AG20443 (cell line): ENCODE results near the gene TCEANC.

ENCODE experiments used
- DNase-seq: peaks from one replicate; pipeline ENCODE4 v3.0.0; 2012; ENCODE audit warnings: low spot score, mixed read lengths

TCEANC gene

DNA sequence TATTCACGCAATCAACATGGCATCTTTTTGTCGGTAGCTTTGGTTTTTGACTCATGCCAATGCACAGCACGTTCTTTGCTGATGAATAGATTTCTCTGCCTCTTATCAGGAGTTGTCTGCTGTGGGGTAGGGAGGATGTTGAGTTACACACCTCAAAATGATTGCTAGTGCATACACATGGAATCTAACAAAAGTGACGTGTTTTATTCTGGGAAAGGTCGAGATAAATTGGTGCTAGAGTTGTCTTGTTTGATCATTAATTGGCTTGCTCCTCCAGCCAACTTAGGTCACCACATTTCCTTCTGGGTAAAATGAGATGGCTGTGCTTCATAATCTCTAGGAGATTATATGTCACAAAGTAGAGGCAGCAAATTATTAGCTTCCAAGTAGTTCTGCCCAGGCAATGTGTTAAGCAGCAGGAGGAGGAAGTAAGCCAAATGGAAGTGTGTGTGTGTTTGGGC, 39.9 kb downstream of the TCEANC start:
- DNase-seq: no peak

DNA sequence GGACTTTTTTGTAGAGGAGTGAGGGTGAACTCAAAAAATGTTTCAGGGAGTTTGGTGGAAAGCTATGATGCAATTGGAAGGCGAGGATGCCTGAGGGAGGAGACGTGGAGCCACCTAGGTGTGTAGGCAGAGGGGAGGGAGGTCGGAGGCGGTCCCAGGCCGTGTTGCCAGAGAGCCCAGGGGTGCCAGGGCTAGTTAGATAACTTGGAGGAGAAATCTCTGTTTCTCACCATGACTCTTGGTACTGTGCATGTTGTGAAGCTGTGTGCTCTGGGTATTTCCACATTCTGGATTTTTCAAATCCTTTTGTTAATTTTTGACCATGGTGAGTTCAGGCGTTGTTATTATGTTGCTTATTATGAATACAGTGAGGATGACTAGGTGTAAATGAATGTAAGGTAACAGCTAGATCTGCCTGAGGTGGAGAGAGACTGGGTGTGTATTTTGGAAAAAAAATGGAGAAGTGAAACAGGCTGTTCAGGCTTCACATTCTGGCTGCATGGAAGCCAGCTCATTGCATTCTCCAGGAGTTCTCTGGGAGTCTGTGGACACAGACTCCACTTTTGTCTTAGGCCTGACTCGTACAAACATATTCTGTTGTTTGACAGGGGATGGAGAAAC, 40.5 kb downstream of the TCEANC start:
- no peak for DNase-seq

DNA sequence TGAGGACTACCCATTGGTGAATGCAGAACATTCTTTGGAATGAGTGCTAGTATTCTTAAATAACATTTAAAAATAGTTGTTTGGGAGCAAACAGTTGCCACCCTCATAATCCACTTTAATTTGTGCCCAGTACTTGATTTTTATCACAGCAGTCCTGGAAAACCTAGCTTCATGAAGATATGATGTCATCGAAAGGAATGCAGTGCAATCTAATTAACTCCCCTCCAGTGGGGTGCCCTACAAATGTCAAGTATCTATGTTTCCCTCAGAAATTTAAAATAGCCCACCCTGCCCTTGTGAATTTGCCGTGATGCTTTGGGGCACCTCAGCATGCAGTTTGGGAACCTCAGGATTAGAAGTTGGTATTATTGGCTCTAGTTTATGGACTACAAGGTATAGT, 41.4 kb downstream of the TCEANC start:
- DNase-seq: no peak

DNA sequence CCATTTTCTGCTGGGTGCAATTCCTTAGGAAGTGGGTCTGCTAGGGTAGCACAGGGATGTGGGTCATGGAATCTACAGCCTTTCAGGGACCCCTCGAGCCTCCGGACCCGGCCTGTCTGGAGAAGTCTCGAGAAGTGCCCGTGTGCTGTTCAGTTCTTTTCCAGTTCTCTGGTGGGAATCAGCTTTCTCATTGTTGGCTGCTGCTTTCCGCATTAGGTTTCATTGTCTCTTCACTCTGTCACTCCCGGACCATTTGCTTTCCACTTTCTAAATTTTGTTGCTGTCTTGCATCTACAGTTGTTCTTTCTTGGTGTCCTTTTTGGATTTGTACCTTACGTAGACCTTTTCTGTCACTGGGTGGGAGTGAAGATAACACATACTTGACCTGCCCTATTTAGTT, 42.0 kb downstream of the TCEANC start:
- DNase-seq: no peak

DNA sequence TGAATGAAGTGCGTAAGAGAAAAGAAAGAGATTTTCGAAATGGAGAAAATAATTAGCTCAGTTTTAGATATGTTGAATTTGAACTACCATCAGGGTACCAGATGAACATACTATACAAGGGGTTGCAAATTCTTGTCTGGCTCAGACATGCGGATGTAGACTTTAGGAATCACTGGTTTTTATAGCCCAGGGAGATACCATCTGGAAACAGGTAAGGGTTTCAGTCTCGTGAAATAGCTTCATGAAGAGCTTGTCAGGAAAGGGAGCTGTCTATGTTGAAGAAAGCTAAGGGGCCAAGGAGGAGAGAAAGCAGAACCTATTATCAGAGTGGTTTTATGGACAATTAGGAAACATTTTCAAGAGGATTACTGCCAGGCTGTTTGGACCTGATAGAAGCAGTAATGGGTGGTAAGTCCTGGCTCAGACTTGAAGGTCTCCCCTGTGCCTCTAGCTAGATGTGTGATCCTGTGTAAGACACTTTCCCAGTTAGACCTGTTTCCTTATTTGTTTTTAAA, 42.7 kb downstream of the TCEANC start:
- DNase-seq: no peak

DNA sequence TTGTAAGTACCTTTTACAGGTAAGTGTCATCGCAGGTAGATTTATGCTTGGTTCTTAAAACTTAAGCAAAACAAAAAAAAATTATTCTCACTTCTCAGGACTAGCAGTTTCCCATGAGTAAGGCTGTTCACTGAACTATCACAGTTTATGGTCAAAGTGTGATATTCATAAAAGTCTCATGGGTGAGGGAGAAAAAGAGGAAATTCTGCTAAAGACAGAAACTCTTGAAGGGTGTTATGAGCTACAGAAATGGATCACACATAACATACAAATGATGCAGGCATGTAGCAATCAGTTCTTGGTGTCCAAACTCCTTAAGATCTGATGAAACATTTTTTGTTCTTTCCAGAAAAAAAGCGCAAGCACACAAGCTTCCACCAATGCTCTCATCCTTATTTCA, 44.5 kb downstream of the TCEANC start:
- no peak for DNase-seq

DNA sequence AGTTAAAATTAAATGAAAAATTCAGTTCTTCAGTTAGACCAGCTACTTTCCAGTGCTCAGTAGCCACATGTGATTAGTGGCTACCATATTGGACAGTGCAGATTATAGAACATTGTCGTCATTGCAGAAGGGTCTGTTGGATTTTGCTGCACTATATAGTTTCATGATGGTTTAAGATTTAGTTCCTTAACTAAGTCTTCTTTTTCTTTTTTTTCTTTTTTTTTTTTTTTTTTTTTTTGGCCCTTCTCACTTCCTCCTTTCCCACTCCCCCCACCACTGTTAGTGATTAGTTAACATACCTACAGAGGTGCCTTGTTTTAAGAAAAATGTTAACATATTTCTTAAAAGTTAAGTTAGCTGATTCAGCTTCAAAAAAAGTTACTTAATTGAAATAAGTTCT, 45.0 kb downstream of the TCEANC start:
- no peak for DNase-seq

DNA sequence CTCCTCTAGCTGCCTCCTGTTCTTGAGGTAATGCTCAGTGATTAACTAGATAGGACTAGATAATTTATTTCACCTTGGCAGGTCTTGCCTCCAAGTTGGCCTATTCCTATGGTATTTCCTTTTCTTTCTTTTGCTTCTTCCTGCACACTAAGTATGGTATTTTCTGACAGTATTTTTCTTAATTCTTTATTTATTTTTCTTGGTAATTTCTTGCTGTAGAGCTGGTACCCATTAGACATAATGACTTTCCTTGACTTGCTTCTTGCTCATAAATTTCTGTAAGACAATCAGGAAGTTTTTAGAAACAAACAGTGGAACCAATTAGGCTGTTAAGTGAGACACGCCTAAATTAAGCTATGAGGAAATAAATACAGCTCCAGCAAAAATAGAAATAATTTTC, 45.5 kb downstream of the TCEANC start:
- no peak for DNase-seq

DNA sequence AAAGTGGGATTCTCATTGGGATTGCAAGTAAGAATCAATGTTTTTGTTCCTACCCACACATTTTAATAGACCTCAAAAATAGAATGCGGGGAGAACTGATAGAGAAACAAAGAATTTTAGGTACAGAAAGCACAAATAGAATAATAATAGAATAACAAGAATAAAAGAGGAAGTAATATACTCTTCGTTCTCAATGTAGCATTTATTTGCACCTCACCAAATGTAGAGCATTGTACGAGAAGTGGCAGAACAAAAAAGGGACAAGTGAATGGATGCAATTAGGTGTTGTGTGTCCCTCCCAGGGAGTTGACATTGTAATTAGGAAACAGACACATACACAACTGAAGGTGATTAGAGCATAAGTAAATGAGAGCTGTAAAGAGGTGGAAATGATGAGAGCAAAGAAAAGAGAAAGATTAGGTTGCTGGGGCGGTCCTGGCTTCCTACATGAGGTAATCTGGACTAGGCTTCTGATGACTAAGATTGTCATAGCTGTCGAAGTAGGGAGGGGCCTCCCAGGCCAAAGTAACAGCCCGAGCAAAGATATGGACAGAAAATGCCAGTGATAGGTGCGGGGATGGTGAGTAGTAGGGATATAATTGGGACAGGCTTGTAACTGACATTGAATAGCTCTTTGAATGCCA, 46.4 kb downstream of the TCEANC start:
- peak; percentile 66 for DNase-seq

DNA sequence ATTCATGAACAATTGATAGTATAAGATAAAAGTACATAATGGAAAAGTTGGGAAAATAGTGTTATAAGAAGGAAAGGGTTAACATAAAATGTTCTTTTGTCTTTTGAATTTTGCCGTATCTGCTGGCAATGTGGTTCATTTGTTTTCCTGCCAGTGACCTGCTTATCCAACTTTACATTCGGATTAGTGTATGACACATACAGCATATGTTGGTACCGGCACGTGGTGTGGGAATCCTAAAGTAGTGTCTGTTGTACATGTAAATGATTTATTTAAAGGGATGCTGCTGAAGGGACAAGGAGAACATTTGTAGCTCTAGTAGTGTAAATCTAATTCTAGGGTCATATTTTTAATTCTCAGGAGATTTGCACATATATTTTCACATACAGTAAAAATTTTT, 47.4 kb downstream of the TCEANC start:
- DNase-seq: no peak

DNA sequence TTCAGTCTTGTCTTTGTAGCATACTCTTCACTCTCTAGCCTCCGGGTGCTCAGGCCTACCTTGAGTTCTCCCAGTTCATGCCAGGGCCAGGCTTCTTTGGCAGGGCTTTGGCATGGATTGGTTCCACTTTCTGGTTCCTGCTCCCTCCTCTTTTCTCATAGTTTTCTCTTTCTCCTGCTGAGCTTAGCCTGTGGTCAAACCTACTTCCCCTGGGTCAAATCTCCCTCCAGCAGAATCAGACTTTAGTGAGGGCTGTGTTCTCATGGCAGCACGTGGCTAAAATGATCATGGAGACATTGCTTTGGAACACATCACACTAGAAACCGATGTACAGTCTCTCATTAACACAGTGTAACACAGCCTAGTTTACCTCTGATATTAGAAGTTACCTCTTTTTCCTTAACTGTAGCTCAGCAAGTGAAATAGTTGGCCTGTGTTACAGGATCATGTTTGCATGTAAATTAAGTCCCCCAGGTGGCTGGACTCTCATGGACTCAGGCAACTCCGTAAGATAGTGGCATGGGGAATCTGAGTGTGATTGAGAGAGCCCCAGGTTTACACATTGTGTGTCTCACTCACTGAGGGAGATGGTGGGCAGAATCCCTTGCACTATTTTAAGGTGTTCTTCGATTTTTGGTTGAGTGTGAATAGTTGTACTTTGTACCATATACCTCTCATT, 49.3 kb downstream of the TCEANC start:
- no peak for DNase-seq

DNA sequence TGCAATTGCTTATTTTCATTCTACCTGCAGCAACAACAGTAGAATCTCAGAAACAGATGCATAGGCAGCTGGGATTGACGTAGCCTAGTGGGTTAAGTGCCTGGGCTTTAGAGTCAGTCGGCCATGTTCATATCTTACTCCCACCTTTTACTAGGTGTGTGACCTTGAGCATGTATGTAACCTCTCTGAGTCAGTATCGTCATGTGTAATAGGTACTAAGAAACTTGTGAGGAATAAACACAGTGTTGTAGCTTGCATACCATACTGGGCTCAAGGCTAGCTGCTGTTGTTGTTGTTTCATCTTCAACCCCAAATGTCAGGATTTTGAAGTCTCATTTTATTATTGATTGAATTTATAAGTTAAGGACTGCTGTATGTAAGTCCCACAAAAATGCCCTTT, 50.2 kb downstream of the TCEANC start:
- DNase-seq: no peak

DNA sequence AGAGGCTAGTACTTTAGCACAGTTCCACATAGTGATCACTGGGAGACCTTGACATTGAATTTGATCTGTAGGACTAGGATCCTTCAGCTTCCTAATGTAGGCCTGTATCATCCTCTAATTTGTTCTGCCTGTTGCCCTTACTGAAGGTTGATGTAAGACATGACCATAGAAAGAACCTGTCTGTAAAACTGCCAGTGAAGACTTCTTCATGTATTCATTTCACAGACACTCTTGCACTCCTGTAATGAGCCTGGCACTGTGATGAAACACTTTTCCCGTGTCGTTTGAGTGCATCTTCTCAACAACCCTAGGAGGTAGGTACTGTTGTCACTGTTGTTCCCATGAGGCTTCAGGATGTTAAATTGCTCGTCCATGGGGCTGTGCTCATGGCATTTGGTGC, 50.6 kb downstream of the TCEANC start:
- no peak for DNase-seq

DNA sequence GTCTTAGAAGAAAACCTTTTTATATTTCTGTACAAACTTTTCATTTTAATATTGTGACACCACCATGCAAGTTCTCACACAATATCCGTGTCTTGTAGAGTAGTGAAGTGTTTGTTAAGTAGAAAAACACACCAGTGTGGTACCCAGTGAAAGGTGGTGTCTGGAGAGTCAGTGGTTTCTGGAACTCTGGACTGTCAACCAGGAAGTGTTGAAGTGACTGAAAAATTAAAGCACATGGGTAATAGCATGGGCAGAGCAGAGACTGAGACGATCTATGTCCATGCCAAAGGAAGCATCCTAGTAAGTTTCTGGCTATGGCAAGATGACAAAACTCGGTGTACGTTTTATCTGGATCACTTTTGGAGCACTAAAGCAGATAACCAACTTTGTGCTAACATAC, 58.2 kb downstream of the TCEANC start:
- DNase-seq: no peak
